ENCODE results near the gene ERC2. TPM values are rescaled to one million over a fixed set of nuclear protein-coding genes. Genes with fewer than 3 reads are reported as not detected.

The ERC2 gene
- total RNA-seq, 3 donors from 2014 or later (not counting 1 experiment from before 2014, with no cell fraction given), result not detected

GRCh38 chr3:56363720-56364119 lies 104.5 kb downstream of the ERC2 start:
- Histone ChIP-seq H3K27me3 (ENCODE audit: control insufficient read depth, insufficient read depth, low read length) (no peaks in the 10 kb centered on the region), H3K27ac (ENCODE audit: low read length) (no peak overlapping the region), H3K4me3 (ENCODE audit: low read length) (no peak overlapping the region), H3K4me1 (ENCODE audit: control insufficient read depth, insufficient read depth, low read length) (no peaks in the 10 kb centered on the region), H3K36me3 (ENCODE audit: control insufficient read depth, insufficient read depth, low read length) (no peaks in the 10 kb centered on the region), H3K9me3 (ENCODE audit: control insufficient read depth, insufficient read depth, low read length) (no peaks in the 10 kb centered on the region)
- no peak overlapping the region for H3K4me3 Mint-ChIP-seq
- H3K27ac Mint-ChIP-seq, result no peak overlapping the region
- ATAC-seq (no peak), DNase-seq (no peak)
- WGBS (ENCODE audit: insufficient coverage), result 88% methylated on average over 1 of the region's 1 CpG
- peaks cover 0 to 8% of the 10 kb centered on the region in 2 donors for H3K27me3 Mint-ChIP-seq (ENCODE audit: low read depth in 2 of 2)
- H3K9me3 Mint-ChIP-seq, result no peaks in the 10 kb centered on the region
- TF ChIP-seq, protein P1, sequence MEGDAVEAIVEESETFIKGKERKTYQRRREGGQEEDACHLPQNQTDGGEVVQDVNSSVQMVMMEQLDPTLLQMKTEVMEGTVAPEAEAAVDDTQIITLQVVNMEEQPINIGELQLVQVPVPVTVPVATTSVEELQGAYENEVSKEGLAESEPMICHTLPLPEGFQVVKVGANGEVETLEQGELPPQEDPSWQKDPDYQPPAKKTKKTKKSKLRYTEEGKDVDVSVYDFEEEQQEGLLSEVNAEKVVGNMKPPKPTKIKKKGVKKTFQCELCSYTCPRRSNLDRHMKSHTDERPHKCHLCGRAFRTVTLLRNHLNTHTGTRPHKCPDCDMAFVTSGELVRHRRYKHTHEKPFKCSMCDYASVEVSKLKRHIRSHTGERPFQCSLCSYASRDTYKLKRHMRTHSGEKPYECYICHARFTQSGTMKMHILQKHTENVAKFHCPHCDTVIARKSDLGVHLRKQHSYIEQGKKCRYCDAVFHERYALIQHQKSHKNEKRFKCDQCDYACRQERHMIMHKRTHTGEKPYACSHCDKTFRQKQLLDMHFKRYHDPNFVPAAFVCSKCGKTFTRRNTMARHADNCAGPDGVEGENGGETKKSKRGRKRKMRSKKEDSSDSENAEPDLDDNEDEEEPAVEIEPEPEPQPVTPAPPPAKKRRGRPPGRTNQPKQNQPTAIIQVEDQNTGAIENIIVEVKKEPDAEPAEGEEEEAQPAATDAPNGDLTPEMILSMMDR (IDR thresholded peaks at IDR 0.05), result no peak
- intact Hi-C loops (cut with micrococcal nuclease), result no loop called here
- no peaks in the 10 kb centered on the region for H3K4me1 Mint-ChIP-seq
- no peaks in the 10 kb centered on the region for H3K36me3 Mint-ChIP-seq

- Mint-ChIP-seq H3K36me3 (no peaks in the 10 kb centered on the region), H3K9me3 (no peaks in the 10 kb centered on the region), H3K4me1 (no peaks in the 10 kb centered on the region), H3K4me3 (no peak overlapping the region), H3K27me3 (ENCODE audit: low read depth in 2 of 2) (peaks cover 0 to 5% of the 10 kb centered on the region in 2 donors), H3K27ac (no peak overlapping the region)
- WGBS (ENCODE audit: insufficient coverage), result 85% methylated on average over 2 of the region's 2 CpGs
- H3K27me3 ChIP-seq (ENCODE audit: control insufficient read depth, insufficient read depth, low read length), result no peaks in the 10 kb centered on the region
- intact Hi-C loops (cut with micrococcal nuclease), result no loop called here
- TF ChIP-seq, protein P1 (IDR thresholded peaks at IDR 0.05), result no peak
- H3K4me1 ChIP-seq (ENCODE audit: control insufficient read depth, insufficient read depth, low read length), result no peaks in the 10 kb centered on the region
- DNase-seq (no peak), ATAC-seq (no peak)
- H3K27ac ChIP-seq (ENCODE audit: low read length), result no peak overlapping the region
- H3K9me3 ChIP-seq (ENCODE audit: control insufficient read depth, insufficient read depth, low read length), result no peaks in the 10 kb centered on the region
- H3K36me3 ChIP-seq (ENCODE audit: control insufficient read depth, insufficient read depth, low read length), result no peaks in the 10 kb centered on the region
- H3K4me3 ChIP-seq (ENCODE audit: low read length), result no peak overlapping the region
Observed at GRCh38 chr3:56361731-56362130, 106.5 kb downstream of the ERC2 start.

- 81% methylated on average over 3 of the region's 3 CpGs for WGBS (ENCODE audit: insufficient coverage)
- no peaks in the 10 kb centered on the region for H3K27me3 ChIP-seq (ENCODE audit: control insufficient read depth, insufficient read depth, low read length)
- no peak for ATAC-seq
- H3K4me1 Mint-ChIP-seq, result no peaks in the 10 kb centered on the region
- H3K27ac Mint-ChIP-seq, result no peak overlapping the region
- H3K36me3 Mint-ChIP-seq, result no peaks in the 10 kb centered on the region
- H3K4me1 ChIP-seq (ENCODE audit: control insufficient read depth, insufficient read depth, low read length), result no peaks in the 10 kb centered on the region
- no peaks in the 10 kb centered on the region for H3K36me3 ChIP-seq (ENCODE audit: control insufficient read depth, insufficient read depth, low read length)
- H3K9me3 Mint-ChIP-seq, result no peaks in the 10 kb centered on the region
- TF ChIP-seq, protein P1 (IDR thresholded peaks at IDR 0.05), result no peak
- no peak overlapping the region for H3K4me3 Mint-ChIP-seq
- no peaks in the 10 kb centered on the region for H3K9me3 ChIP-seq (ENCODE audit: control insufficient read depth, insufficient read depth, low read length)
- peaks cover 0 to 5% of the 10 kb centered on the region in 2 donors for H3K27me3 Mint-ChIP-seq (ENCODE audit: low read depth in 2 of 2)
- intact Hi-C loops (cut with micrococcal nuclease), result no loop called here
- no peak for DNase-seq
- no peak overlapping the region for H3K27ac ChIP-seq (ENCODE audit: low read length)
- H3K4me3 ChIP-seq (ENCODE audit: low read length), result no peak overlapping the region
Observed at GRCh38 chr3:56357266-56357665, 111.0 kb downstream of the ERC2 start.

GRCh38 chr3:56356808-56357207 lies 111.5 kb downstream of the ERC2 start:
- Mint-ChIP-seq H3K27me3 (ENCODE audit: low read depth in 2 of 2) (peaks cover 3 to 5% of the 10 kb centered on the region in 2 donors), H3K4me1 (no peaks in the 10 kb centered on the region), H3K27ac (no peak overlapping the region), H3K36me3 (no peaks in the 10 kb centered on the region), H3K9me3 (no peaks in the 10 kb centered on the region), H3K4me3 (no peak overlapping the region)
- no peak for DNase-seq
- intact Hi-C loops (cut with micrococcal nuclease), result no loop called here
- no peak for ATAC-seq
- Histone ChIP-seq H3K36me3 (ENCODE audit: control insufficient read depth, insufficient read depth, low read length) (no peaks in the 10 kb centered on the region), H3K4me1 (ENCODE audit: control insufficient read depth, insufficient read depth, low read length) (no peaks in the 10 kb centered on the region), H3K9me3 (ENCODE audit: control insufficient read depth, insufficient read depth, low read length) (no peaks in the 10 kb centered on the region), H3K27ac (ENCODE audit: low read length) (no peak overlapping the region), H3K27me3 (ENCODE audit: control insufficient read depth, insufficient read depth, low read length) (no peaks in the 10 kb centered on the region), H3K4me3 (ENCODE audit: low read length) (no peak overlapping the region)
- TF ChIP-seq, protein P1 (IDR thresholded peaks at IDR 0.05), result no peak

Measured in natural killer cell (primary cell).